K562 treated with DMSO at 1 percent for 24 hours (cell line): ENCODE results near the gene MEA1. TPM values are rescaled to one million over a fixed set of nuclear protein-coding genes. Genes with fewer than 3 reads are reported as not detected.

Experiments used
- total RNA-seq: library from RNA; unstranded; fragments of 300-600 nt; gene quantifications from 2 replicates; pipeline ENCODE4 v1.2.3, GENCODE V29; 2022; ENCODE audit warnings: low read depth; ENCODE audit not compliant: insufficient read depth

Gene MEA1
- total RNA-seq, result 111 and 113 TPM in 2 replicates

GRCh38 chr6:43013843-43014433, at the start of gene MEA1, which contains the start of gene KLHDC3:
MEA1 (minus strand) TSS chr6:43013946; CDS start chr6:43013813, 133 bp downstream.
KLHDC3 (plus strand) TSS chr6:43014249; CDS start chr6:43017193, 2,944 bp downstream.

DNA sequence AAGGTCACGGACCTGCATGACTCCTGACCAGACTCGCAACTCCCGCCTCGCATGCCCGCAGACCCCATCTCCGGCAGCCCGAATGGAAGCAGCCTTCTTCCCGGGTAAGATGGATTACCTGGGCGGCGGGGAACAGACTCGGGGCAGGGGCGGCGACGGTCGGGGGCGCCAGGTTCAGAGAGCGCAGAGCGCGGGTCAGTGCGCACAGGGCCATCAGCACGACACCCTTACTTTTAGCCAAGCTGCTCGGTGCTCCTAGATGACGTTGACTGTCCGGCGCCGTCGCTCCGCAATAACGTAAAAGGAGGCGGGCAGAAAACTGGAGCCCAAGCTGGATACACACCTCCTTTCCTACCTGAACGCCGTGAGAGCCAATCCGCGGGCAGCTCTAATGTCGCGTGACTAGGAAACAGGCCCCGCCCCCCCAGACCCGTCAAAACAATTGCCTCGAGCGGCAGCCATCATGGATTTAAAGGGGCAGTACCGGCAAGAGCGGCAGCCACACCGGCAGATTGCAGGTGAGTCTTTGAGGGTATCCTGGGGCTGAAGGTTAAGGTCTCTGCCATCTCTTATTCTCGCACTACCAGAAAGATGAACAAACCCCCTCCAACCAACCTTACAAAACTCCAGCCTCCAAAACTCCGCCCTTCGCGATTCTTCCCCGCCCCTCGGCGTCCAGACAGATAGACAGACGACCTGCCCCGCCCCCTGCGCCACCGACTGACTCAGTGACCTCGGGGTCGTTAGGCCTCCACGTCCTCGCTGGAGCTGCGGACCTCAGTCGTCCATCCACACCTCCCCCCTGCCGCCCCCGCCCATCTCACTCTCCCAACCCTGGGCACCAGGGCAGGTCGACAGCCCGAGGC, 45.7 kb upstream of the MEA1 start, which contains the start of the genes KLC4 and MRPL2:
Gene KLC4 (plus strand): TSS at position 464 of the 866 bp plus-strand sequence. CDS start 1,705 bp downstream, outside the sequence.
Gene MRPL2 (minus strand): TSS at position 267 of the 866 bp plus-strand sequence. CDS start 53 bp downstream, at position 214.

DNA sequence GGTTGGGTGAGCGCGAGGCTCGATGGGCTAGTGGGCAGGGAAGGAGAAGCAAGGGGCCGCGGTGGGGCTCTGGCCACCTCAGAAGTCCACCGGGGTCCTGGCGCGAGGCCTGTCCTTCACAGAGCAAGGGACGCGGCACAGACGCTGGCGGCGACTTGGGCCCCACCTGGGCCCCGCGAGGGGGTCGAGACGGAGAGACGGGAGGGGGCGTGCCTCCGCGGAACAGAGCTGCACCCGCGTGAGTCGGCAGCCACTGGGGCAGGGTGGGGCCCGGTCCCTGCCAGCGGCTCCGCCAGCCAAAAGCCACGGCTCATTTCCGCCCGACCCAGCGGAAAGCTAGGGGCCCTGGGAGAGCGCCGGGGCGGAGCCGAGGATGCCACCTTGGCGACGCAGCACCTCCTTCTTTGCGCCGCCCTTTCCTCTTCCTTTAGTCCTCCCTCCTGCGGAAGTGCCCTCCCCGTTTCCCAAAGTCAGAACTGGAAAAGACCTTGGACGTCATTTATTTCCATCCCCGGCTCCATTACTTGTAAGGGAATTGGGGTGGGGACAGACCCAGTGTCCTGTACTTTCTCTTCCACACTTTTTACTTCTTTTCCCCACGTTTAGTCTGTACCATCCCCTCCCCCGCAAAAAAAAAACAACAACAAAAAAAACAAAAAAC, 39.9 kb upstream of the MEA1 start, which contains the start of gene CUL7:
Gene CUL7 (minus strand): TSS at position 307 of the 661 bp plus-strand sequence. CDS start 1,063 bp downstream, outside the sequence.

GRCh38 chr6:43021270-43022047, 7.7 kb upstream of the MEA1 start, which contains the start of gene RRP36:
RRP36 (plus strand) TSS chr6:43021623; CDS start chr6:43021655, 32 bp downstream.

GRCh38 chr6:42984001-42984923, 29.5 kb downstream of the MEA1 start, which contains the start of gene PPP2R5D:
PPP2R5D (plus strand) TSS chr6:42984570; CDS start chr6:42984678, 108 bp downstream.

GRCh38 chr6:42978839-42979522, 34.8 kb downstream of the MEA1 start, which contains the start of gene PEX6:
PEX6 (minus strand) TSS chr6:42979181; CDS start chr6:42979150, 31 bp downstream.

Other genes starting within 250 kb of the MEA1 start
- 5.7 and 6.3 TPM in 2 replicates for gene BICRAL, start 231.9 kb downstream of the MEA1 start, total RNA-seq
- 85.4 and 87.5 TPM in 2 replicates for gene RPL7L1, start 134.3 kb downstream of the MEA1 start, total RNA-seq
- not detected in 2 replicates for gene PTCRA, start 97.9 kb downstream of the MEA1 start, total RNA-seq
- gene CNPY3, start 84.5 kb downstream of the MEA1 start, total RNA-seq, result 33.9 and 34.0 TPM in 2 replicates
- gene GNMT, start 53.2 kb downstream of the MEA1 start, total RNA-seq, result not detected in 2 replicates
- 65.7 and 67.2 TPM in 2 replicates for gene PEX6, start 34.8 kb downstream of the MEA1 start, total RNA-seq
- 59.4 and 61.1 TPM in 2 replicates for gene PPP2R5D, start 29.4 kb downstream of the MEA1 start, total RNA-seq
- 218 and 222 TPM in 2 replicates for gene KLHDC3, start 303 bp upstream of the MEA1 start, total RNA-seq
- gene RRP36, start 7.7 kb upstream of the MEA1 start, total RNA-seq, result 101 and 112 TPM in 2 replicates
- gene CUL7, start 39.9 kb upstream of the MEA1 start, total RNA-seq, result 47.9 and 48.5 TPM in 2 replicates
- gene MRPL2, start 45.5 kb upstream of the MEA1 start, total RNA-seq, result 128 and 144 TPM in 2 replicates
- 38.1 and 46.4 TPM in 2 replicates for gene KLC4, start 45.7 kb upstream of the MEA1 start, total RNA-seq
- gene PTK7, start 62.4 kb upstream of the MEA1 start, total RNA-seq, result 15.6 TPM in 2 replicates
- gene SRF, start 157.3 kb upstream of the MEA1 start, total RNA-seq, result 39.2 and 40.6 TPM in 2 replicates
- 21.6 and 25.5 TPM in 2 replicates for gene CUL9, start 168.2 kb upstream of the MEA1 start, total RNA-seq
- 221 and 250 TPM in 2 replicates for gene DNPH1, start 215.5 kb upstream of the MEA1 start, total RNA-seq
- 0.05 TPM in 1 of 2 replicates, not detected in the other for gene TTBK1, start 229.5 kb upstream of the MEA1 start, total RNA-seq